AG09309 (cell line): ENCODE data around the gene NDRG2.

ENCODE experiments used
- DNase-seq: peaks from one replicate; pipeline ENCODE4 v3.0.0-alpha.2; 2010; ENCODE audit warnings: low read depth
- H3K4me3 ChIP-seq: 2 replicates; pipeline ENCODE4 v1.5.1; 2011; ENCODE audit warnings: mild to moderate bottlenecking, low read depth, low read length, moderate library complexity; ENCODE audit not compliant: control insufficient read depth
- TF ChIP-seq, protein P1 (sequence below): IDR thresholded peaks from 2 replicates; pipeline ENCODE4 v1.5.1; 2011; ENCODE audit warnings: mild to moderate bottlenecking, low read depth, low read length, inconsistent platforms; ENCODE audit not compliant: insufficient read depth, control insufficient read depth; ENCODE audit errors: missing control alignments

The NDRG2 gene

DNA sequence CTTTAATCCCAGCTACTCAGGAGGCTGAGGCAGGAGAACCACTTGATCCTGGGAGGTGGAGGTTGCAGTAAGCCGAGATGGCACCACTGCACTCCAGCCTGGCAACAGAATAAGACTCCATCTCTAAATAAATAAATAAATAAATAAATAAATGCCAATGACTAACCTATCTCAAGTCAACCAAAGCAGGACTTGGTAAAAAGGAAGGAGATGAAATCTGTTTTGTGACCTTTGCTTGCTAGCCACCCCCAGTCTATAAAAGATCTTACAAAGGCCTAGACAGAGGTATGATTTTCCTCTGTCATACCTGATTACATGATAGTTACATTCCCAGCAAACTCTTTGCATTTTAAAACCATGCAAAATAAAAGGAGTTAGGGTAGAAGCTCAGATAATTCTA lies 48.6 kb downstream of the NDRG2 start:
- DNase-seq = no peak
- no peak overlapping the region for H3K4me3 ChIP-seq
- TF ChIP-seq, protein P1, sequence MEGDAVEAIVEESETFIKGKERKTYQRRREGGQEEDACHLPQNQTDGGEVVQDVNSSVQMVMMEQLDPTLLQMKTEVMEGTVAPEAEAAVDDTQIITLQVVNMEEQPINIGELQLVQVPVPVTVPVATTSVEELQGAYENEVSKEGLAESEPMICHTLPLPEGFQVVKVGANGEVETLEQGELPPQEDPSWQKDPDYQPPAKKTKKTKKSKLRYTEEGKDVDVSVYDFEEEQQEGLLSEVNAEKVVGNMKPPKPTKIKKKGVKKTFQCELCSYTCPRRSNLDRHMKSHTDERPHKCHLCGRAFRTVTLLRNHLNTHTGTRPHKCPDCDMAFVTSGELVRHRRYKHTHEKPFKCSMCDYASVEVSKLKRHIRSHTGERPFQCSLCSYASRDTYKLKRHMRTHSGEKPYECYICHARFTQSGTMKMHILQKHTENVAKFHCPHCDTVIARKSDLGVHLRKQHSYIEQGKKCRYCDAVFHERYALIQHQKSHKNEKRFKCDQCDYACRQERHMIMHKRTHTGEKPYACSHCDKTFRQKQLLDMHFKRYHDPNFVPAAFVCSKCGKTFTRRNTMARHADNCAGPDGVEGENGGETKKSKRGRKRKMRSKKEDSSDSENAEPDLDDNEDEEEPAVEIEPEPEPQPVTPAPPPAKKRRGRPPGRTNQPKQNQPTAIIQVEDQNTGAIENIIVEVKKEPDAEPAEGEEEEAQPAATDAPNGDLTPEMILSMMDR = no peak

DNA sequence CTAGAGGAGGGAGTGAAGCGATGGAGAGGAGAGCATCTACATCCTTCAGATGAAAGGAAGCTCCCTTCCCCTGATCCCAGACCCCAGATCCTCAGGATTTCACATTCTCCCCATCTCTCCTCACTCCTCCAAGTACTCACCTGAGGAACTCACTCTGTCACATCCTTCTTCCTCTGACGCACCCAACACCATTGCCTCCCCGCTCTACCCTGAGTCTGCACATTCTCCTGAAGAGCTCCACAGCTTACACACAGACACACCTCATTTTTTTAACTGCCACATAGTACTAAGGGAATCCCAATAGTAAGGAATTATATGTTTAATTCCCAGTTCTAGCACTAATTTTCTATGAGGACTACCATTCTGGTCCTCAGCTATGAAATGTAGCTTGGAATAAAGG lies 51.4 kb downstream of the NDRG2 start:
- TF ChIP-seq, protein P1 = no peak
- H3K4me3 ChIP-seq = no peak overlapping the region
- no peak for DNase-seq

DNA sequence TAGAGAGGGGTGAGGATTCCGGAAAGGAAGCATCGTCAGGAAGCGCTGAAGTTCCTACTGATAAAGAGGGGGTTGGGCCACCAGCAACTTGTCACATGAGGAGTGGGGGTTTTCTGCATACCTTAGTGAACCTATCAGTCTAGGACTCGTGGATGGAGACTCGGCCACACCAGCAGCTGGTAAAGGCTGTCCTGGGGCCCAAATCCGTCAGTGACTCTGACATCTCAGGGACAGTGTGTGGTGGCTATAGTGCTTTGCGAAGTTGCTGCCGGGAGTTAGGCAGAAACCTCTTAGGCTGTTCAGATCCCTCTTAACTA lies 53.2 kb downstream of the NDRG2 start:
- TF ChIP-seq, protein P1 = no peak
- H3K4me3 ChIP-seq = peak overlapping the region; percentile 80
- DNase-seq = no peak

DNA sequence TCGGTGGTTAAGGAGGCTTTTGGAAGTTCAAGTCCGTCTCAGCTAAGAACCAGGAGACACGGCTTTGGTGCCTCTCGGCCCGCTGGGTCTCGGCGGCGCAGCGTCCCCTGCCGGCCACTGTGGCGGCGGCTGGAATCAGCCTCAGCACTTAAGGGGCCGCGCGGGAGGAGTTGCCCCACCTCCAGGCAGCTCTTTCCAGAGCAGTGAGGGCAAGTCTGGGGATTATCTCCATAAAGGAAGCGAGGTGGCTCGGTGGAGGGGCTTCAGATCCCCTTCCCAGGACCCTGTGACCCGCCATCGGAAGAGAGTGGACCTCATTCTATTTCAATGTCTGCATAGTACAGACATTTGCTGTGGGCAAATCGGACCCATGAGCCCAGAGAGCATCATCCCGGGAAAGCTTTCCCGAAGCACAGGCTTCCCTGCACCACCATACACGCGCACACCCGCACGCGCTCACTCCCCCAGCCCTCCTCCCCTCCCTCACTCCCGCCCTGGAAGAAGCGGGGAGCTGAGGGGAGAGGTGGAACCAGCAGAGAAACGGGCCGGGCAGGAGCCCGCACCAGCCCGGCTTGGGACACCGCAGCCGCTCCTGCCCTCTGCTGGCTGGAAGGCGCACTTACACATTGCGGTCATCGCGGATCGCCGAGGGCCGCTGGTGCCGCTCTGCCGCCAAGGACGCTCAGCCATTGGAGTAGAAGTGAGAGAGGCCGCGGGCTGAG lies 53.7 kb downstream of the NDRG2 start:
- TF ChIP-seq, protein P1 = peak; percentile 100
- no peak for DNase-seq

DNA sequence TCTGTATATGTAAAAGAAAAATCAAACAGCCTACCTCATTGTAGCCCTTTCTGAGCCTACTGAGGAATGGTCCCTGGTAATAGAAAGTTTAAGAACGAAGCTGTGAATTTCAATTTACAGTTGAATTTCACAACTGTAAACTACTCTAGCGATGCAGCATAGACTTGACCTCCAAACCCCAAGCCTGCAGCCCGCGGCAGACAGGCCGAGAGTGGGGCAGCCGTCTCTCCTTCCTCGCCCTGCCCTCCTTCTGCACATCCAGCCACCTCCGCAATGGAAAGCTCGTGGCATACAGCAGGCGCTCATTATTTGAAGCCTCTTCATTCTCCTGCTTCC lies 54.2 kb downstream of the NDRG2 start:
- H3K4me3 ChIP-seq = peak overlapping the region; percentile 80
- TF ChIP-seq, protein P1 = no peak
- DNase-seq = no peak

More for the DNA sequence above, 53.7 kb downstream of the NDRG2 start:
- peak overlapping the region; percentile 80 for H3K4me3 ChIP-seq

DNA sequence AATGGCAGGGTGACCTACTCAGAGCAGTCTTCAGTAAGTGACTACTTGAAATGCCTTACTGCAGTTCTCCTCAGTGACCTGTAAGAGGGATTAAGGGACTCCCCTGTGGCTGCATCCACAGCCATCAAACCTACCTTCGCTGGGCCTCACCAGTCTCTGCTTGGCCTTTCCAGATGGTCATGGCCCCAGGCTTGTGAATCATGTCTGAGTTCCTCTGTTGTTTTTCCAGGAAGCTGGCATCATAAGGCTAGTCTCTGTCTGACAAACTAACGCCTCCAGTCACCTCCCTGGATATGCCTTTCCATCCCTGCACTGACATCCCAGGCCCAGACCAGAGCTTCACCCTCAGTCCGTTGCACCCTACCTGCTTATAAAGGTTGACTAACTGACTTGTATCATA lies 55.5 kb downstream of the NDRG2 start:
- TF ChIP-seq, protein P1 = no peak
- no peak overlapping the region for H3K4me3 ChIP-seq
- DNase-seq = no peak
